ENCODE data around the gene ASB15.
A peak's percentile ranks its signal among the peaks of the same experiment; 100 is the strongest.
"Not testable (repeated sequence)": the region's sequence is repeated elsewhere in the genome, so short reads cannot be mapped to it uniquely, and the experiment has no call there.

The ASB15 gene

DNA sequence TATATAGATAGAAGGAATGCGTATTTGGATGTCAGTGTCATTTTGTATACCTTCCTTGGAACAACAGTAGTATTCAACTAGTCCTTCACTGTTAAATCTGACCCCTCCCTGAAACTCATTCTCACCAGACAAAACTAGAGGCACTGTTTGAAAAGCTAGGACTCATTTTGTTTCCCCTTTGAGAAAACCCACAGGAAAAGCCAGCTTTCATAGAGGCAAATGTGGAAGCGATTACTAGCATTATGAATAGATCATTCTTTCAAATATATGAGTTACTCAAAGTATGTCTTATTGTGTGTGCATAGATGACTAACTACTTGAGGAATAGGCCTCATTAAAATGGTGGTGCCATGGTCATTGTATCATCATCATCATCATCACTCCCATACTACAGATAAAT, 1.9 kb upstream of the ASB15 start:
- no peak for DNase-seq

DNA sequence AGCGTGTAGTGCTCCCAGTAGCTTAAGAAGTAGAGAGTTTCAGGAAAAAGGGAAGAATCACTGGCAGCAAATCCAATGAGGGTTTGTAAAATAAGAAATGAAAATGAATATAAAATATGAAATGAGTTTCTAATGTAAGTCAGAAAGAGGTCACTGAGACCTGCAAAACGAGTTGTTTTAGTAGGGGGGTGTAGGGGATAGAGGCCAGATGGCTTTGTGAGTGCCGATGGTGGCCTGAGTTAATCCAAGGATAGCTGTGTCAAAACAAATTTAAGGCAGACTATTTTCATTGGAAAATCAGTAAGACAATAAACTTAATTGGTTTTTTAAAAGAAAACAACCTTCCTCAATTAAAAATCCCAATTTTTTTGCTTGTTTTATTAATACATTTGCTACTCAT, 745 bp upstream of the ASB15 start:
- DNase-seq, result no peak

DNA sequence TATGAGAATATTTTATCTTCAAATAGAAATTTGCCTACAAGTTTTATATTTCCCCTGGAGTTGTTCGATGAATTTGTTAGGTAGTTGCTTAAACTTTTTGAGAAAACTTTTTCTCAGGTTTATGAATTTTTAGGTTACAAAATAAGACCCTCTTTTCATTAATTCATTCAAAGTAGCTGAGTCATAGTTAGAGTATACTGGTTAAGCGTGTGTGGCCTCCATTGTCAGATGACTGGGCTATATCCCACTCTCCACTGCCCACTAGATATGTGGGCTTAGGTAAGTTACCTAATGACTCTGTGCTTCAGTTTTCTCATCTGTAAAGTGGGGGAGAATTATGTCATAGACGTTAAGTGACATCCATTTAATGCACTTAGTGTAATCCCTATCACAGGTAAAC, 1.0 kb downstream of the ASB15 start:
- DNase-seq, result no peak

DNA sequence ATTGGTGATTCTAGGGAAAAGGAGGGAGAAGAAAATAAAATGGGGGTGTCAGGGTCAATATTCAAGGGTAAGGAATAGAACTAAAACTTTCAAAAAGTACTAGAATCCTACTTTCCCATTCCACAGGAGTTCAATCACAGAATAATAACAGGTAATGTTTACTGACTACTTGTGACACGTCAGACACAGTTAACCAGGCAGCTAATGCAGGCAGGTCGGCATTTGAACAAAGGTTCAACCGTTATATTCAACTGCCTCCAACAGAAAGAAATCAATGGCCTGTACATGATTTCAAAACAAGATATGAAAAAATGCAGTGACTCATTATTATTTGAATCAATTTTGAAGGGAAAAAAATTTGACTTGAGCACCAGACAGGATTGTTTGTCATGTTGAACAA, 3.1 kb downstream of the ASB15 start:
- DNase-seq, result no peak

DNA sequence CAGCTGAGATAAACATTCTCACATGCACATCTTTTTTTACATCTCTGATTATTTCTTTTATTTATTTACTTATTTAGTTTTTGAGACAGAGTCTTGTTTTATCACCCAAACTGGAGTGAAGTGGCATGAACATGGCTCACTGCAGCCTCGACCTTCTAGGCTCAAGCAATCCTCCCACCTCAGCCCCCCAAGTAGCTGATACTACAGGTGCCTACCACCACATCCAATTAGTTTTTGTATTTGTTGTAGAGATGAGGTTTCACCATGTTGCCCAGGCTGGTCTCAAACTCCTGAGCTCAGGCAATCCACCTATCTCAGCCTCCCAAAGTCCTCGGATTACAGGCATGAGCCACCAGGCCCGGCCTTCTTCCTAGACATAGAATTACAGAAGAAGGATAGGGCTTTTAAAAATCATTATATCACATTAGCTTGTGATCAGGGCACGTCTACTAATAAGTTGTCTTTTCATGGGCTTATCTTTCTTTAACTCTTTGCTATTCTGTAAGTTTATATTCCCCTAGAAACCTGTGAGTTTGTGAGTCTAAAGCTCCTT, 5.9 kb downstream of the ASB15 start:
- no peak for DNase-seq

DNA sequence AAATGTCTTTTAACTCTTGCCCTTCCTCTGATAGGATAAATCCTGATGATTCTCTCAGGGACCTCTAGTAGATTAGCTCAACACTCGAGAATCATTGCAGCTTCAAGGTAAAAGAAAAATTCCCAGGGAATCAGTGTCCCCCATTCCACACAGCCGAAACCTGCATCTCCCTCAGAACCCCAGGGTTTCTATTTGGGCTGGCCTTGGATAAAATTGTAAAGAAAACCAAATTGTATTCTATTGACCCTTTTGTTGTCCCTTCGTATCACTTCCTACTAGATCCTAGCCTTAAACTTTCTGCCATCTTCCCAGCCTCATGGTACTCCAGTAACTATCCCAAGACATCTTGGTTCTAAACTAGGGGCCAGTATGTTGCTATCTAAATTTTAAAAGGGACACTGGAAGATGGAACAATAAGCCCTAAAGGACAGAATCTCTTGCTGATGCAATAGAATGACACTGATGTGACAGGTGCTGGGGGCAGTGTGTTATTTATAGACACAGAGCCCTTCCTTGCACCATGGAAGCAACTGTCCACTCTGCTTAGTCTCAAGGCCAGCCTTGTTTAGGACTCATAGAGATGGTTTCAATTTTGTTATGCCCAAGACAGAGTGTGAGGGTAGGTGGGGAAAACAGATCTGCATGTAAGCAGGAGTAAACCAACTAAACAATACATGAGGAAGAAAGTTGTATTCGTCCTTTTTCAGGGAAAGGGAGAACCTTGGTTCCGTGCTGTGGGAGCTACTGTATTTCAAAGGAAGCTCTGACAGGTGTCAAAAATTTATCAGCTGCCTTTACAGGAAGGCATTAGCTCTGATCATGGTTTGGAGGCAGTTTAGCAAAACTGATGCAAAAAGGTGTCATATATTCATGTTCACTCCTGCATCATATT, 7.6 kb downstream of the ASB15 start:
- no peak for DNase-seq

DNA sequence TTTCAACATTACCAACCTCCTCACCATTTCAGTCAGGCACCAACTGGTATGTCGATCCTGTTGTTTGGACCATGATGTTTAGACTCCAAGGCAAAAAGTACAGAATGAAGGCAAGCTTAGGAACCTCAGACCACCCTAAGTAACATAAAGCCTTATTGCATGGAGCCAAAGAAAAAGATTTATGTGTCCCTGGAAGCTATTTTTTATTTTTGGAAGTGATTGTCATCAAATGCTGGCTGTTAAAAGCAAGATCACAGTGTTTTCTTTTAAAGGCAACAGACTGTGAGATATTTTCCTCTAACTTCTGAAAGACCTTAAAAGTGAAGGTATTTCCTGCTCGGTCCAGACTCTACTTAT, 8.2 kb downstream of the ASB15 start:
- DNase-seq, result no peak

DNA sequence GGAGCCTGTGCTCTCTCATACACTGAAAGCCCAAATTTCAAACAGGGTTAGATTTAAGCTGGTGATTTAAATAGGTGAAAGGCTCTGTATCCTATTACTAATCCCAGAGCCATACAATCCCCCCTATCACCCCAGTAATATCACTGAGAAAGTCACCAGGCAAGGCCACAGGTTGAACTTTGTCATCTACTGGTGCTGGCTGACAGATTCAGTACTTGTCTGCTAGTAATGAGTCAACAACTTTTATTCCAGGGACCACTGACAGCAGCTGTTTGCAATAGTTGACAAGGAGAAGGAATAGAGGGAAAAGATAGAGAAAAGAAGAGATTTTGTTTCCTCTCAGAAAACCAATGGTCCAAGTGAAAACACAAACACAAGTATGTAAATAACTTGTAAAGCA, 10.4 kb downstream of the ASB15 start:
- no peak for DNase-seq

DNA sequence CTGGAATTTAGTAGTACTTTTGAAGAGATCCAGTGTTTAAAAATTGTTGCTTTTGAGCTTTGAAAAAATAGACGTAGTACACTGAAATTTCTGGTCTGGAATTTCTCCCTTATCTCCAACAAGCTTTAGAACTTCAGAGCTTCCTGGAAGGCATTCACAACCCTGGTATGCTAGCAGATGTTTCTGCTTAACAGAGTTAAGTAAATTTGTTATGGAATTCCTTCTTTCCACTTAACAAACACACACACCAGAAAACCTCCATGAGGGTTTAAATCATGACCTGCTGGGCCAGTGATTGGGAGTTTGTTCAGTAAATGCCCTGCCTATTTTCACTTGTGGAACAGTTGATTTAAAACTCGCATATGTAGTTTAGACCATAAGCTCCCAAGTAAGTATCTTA, 13.7 kb downstream of the ASB15 start:
- no peak for DNase-seq

DNA sequence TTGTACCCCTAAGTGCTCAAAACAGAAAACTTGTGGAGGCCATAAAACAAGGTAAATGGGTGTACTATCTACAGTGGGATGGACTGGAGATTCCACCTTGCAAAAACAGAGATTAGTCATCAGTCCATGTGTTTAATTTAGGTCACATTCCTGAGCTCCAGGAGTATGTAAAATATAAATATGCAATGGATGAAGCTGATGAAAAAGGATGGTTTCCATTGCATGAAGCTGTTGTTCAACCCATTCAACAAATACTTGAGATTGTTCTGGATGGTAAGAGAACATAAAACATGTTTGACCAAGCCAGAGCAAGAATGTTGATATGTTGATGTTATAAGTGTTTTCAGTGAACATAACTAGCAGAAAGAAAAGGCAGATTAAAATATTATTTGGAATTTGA, 14.6 kb downstream of the ASB15 start:
- no peak for DNase-seq

DNA sequence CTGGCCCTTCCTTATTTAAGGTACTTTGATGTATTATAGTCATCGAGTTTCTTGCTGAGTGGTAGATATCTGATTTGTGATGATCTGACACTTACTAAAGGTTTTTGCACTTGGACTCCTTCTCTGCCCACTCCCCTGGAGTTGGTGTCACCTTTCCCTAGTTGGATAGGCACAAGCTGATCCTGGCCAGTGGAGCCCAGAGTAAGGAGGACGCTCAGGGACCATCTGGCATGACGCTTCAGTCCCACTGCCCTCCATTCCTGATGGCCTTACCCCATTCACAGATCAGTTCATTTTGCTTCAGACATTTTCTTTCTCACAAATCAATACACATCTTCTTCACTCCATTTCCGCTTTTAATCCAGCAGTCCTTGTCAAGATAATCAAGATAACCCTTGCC, 20.1 kb downstream of the ASB15 start:
- DNase-seq, result no peak

DNA sequence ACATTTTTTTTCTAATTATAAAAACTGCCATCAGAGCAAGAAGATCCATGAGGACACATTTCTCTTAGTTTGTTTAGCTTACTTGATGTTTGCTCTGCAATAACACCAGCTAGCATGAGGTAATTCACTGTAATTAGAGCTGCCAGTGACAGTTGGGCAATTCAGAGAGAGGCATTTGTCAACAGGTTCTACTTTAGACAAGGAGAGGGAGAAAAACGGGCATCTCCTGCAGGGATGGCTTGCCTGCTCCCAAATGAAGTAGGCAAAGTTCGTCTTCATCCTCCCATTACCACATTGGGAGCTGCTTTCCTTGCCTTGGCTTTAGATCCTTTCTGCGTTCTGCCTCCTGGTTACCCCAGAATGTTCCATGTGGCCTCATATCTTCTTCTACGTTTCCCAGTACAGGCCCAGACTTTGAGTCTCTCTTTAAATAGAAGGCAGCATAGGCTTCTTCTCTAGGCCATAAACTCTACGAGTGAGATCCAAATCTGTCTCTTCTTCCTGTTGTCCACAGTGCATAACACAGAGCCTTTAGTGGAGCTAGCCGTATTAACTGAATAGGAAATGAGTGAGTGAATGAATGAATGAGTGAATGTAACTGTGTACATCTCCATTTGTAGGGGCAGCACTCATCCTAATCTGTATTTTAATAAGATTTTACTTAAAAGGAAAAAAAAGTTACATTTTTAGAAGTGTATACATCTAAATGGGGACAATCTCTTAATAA, 21.2 kb downstream of the ASB15 start:
- DNase-seq, result peak in 1 of 2 experiments; percentile 12

DNA sequence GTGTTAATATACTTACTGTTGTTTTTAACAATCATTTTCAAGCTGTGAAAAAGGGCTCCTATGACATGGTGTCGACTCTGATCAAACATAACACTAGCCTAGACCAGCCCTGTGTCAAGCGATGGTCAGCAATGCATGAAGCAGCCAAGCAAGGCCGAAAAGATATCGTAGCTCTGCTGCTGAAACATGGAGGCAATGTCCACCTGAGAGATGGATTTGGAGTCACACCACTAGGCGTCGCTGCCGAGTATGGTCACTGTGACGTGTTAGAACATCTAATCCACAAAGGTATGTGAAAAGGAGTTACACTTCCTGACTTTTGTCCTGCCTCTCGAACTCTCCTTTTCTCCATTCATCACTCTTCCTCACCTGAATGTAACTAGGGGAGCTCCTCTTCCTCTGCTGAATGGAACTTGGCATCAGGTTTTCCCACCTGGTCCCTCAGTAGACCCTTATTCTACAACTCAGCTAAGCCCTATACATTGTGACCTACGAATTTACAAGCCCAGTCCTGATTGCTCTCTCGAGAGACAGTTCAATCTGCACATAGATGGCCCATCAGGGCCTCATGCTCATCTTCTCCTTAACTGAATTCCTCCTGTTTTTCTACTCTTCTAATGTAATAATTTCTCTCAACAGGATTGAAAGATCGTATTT, 23.0 kb downstream of the ASB15 start:
- no peak for DNase-seq

DNA sequence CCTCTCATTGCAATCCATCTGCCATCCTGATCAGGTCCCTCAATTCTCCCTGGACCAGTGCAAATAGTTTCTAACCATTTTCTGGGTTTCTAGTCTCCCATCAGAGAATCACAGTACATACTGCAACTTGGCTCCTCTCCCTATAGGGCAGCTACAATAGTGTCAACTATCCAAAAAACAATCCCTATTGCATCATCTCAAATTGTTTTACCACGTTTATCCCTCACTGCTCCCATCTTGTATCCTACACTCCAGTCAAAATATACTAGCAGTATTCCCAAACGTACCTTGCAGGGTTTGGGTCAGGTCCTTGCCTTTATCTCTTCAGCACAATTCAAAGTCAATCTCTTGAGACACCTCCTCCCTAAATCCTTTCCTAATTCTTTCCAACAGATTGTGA, 23.6 kb downstream of the ASB15 start:
- DNase-seq, result no peak

DNA sequence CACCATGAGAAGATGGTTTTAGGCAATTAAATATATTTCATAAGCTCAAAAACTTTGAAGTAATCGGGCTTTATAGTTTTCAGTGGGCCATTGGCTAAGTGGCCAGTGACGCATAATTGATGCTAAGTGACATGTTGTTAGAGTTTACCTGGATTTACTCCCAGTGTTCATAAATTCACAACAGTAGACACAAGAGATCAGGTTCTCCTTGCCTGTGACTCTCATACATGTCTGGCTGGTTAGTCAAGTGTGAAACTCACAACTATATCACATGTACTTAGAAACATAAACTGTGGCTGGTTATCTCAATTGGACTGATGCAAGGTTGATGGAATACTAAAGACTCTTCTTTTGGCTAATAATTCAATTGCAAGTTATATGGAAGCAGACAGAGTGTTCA, 26.2 kb downstream of the ASB15 start:
- DNase-seq, result no peak

DNA sequence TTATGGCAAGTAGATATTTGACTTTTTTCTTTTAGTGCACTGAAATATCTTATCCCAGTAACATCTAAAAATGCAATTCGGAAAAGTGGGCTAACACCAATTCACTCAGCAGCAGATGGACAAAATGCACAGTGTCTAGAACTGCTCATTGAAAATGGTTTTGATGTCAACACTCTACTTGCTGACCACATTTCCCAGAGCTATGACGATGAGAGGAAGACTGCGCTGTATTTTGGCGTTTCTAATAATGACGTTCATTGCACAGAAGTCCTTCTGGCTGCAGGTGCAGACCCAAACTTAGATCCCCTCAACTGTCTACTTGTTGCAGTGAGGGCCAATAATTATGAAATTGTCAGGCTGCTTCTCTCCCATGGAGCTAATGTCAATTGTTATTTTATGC, 27.2 kb downstream of the ASB15 start:
- DNase-seq, result no peak

DNA sequence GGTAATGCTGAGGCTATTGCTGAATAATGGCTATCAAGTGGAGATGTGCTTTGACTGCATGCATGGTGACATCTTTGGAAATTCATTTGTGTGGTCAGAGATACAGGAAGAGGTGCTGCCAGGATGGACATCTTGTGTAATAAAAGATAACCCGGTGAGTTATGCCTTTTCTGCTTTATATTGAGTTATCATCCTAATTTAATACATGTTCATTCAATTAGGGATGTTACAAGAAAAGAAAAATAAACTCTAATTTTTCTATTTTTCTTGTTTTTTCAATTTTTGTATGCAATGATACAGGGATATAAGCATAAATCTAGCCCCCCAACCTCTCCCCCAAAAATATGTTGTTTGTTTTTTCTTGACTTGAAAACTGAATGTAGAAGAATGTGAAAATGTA, 27.7 kb downstream of the ASB15 start:
- DNase-seq, result no peak

DNA sequence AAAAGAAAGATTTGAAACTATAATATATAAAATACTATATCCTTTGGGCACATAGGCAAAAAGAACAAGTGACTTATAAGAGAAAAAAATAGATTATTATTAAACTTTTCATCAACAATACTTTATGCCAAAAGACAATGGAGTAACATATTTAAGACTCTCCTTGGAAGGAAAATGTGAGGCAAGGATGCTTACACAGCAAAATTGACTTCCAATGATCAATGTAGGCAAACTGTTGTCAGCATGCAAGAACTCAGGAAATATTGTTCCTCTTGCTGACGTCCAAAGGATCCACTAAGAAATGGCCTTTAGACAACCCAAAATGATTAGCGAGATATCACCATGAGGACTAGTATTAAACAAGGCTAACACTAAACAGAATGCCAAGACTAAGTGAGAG, 31.2 kb downstream of the ASB15 start:
- DNase-seq, result no peak

DNA sequence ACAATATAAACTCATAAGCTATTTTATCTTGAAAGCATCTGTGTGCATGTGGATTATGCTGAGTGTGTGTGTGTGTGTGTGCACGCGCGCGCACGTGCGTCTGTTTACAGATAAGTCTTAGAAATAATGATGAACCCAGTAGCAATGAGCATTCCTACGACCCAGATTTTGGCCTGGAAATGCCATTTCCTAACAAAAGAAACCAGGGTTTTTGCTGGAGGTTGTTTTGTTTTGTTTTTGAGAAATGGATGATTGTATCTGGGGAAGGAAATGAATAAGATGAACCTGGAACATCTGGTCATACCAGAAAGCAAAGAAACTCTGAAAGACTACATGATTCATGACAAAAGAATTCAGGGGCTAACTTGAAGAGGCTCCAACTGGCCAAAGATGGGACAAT, 31.9 kb downstream of the ASB15 start:
- DNase-seq, result no peak

DNA sequence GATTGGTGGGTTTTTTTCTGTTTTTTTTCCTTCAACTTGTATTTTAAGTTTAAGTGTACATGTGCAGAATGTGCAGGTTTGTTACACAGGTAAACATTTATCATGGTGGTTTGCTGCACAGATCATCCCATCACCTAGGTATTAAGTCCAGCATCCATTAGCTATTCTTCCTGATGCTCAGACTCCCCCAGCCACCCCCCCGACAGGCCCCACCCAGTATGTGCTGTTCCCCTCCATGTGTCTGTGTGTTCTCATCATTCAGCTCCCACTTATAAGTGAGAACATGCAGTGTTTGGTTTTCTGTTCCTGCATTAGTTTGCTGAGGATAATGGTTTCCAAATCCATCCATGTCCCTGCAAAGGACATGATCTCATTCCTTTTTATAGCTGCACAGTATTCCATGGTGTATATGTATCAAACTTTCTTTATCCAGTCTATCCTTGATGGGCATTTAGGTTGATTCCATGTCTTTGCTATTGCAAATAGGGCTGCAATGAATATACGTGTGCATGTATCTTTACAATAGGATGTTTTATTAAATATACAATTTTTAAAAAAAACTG, 32.5 kb downstream of the ASB15 start:
- DNase-seq, result not testable (repeated sequence)

DNA sequence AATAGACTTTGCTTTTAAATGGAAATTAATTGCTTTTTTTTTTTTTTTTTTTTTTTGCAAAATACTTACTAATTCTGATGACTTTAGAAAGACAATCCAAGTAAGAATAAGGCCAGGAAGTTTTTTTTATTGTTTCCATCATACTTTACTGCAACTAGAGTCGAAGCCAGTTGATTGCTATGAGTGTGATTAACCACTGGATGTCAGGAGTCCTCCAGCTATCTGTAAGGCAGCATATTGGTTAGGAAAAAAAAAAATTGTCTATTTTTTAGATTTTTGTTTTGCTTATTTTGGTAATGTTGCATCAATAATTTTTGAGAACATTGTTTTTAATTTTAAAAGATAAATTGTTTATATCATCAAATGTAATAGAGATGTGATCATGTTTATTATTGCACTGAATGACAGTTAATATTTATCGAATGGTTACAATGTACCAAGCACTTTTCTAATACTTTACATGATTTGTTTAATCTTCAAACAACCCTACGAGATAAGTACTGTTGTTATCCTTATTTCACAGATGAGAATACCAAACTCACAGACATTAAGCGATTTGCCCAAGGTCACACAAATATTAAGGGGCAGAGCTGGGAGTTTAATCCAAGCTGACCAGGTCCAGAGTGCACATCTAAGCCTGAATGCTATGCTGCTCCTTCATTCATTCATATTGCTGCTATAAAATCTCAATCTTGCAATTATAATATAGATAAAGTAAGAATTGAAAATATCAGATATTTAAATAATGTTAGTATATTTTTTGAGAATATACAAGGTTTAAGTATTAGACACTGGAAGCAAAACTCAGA, 34.1 kb downstream of the ASB15 start:
- DNase-seq, result peak in 1 of 2 experiments; percentile 8

DNA sequence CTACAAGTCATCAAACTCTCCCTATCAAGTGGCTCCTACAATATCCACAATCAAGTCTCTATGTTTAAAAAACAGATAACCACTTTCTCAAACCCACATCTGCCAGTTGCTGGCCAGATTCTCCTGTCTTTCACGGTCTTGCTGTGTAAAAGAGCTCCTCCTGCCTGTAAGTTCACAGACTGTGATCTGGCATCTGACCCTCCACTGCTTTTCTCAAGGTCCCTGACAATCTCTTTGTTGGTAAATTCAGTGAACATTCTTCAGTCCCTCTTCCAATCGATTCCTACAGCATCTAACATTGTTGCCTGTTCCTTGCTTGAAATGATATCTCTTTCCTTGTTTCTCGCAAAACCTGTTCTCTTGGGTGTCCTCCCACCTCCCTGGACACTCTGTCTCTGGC, 35.6 kb downstream of the ASB15 start:
- no peak for DNase-seq

DNA sequence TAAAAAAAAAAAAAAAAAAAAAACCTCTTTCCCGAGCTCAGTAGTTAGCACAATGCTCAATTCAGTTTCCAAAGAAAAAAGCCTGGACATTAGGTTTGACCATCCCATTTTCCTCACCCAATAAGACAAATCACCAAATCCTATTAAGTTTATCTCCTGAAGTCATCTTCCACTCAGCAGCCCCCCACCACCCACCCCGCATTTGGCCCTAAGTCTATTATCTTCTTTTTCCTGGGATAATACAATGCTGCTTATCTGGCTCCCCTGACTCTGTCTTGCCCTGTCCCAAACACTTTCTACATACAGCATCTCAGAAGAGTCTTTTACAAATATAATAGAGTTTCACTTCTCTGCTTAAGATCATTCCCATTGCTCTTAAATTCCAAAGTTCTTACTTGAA, 36.3 kb downstream of the ASB15 start:
- no peak for DNase-seq
